Measurements from ENCODE around the gene CD27. TPM values are rescaled to one million over a fixed set of nuclear protein-coding genes. Genes with fewer than 3 reads are reported as not detected.

The CD27 gene
- total and polyA plus RNA-seq, 9 of the 15 experiments (the other 6 are each of a cell fraction or from before 2014, with no cell fraction given): 0.24 TPM; not detected in 8

- no TSS peak for BruUV-seq (replicated peaks)
- no peak for ATAC-seq
- ChIA-PET POLR2A (interaction anchor here (0.9 to 1.8 kb wide), 5 partner anchors 9 to 80 kb away, joined by 3 to 4 read pairs (median 4); partner anchors contain the start of gene VAMP1), CTCF (ENCODE audit: low intra/inter-chr PET ratio) (no interaction called here)
- H3K27ac ChIP-seq (ENCODE audit: extremely low read depth, low read depth, low read length): no peak overlapping the region
- 50% methylated on average over 1 of the region's 2 CpGs for WGBS (ENCODE audit: insufficient coverage, low coverage, missing lambda C conversion rate)
- DNase-seq (ENCODE audit: extremely low read depth in 1 of 4, low spot score in 3 of 4): no peak
- TF ChIP-seq ZMIZ1 (IDR thresholded peaks at IDR 0.05; ENCODE audit: low read depth in 2 of 2, low read length in 2 of 2) (no peak), GTF2E2 (tag; IDR thresholded peaks at IDR 0.05) (no peak), CEBPG (CRISPR knock-in tag; IDR thresholded peaks at IDR 0.05) (no peak), CEBPG (tag; conservative IDR thresholded peaks at IDR 0.05 in 1 of 2, IDR thresholded peaks at IDR 0.05 in 1 of 2) (no peak), TOE1 (IDR thresholded peaks at IDR 0.05; ENCODE audit: borderline replicate concordance) (no peak), TOE1 (CRISPR knock-in tag; IDR thresholded peaks at IDR 0.05; ENCODE audit: borderline replicate concordance, low read depth) (no peak), ZFP91 (CRISPR knock-in tag; IDR thresholded peaks at IDR 0.05) (no peak), ZNF316 (IDR thresholded peaks at IDR 0.05) (no peak), KDM4B (IDR thresholded peaks at IDR 0.05; ENCODE audit: borderline replicate concordance in 2 of 2, low read depth in 1 of 2) (no peak), HDGF (IDR thresholded peaks at IDR 0.05) (no peak), NFE2 (IDR thresholded peaks at IDR 0.05; ENCODE audit: low read depth) (no peak)
- no peaks in the 10 kb centered on the region for H4K20me1 ChIP-seq (replicated peaks; ENCODE audit: control insufficient read depth, insufficient read depth, low read length)
- H3K9me3 ChIP-seq (replicated peaks; ENCODE audit: control insufficient read depth, insufficient read depth, low read depth, low read length): no peaks in the 10 kb centered on the region
- H3K27me3 ChIP-seq (ENCODE audit: control insufficient read depth in 2 of 2, insufficient read depth in 2 of 2, low read length in 2 of 2): no peaks in the 10 kb centered on the region
- H3K36me3 ChIP-seq (ENCODE audit: control insufficient read depth, insufficient read depth, low read length): 0 out of 3 replicates have a peak, but pooled peaks cover 5% of the 10 kb centered on the region
- in situ Hi-C loops (cut with MboI) (loop anchor here (25.0 kb wide), 1 partner anchor 397 kb away; no protein-coding TSS in a partner anchor), intact Hi-C loops (cut with micrococcal nuclease) (no loop called here)
- H3K4me3 ChIP-seq: no peak overlapping the region
- no peaks in the 10 kb centered on the region for H3K4me1 ChIP-seq (replicated peaks in 1 of 2; ENCODE audit: control insufficient read depth in 2 of 2, insufficient read depth in 2 of 2, low read length in 2 of 2)
- H2AFZ ChIP-seq (ENCODE audit: low read depth, low read length): no peak overlapping the region
- no peak for FAIRE-seq
- H3K9ac ChIP-seq (ENCODE audit: insufficient read depth in 1 of 2, low read depth in 2 of 2, low read length in 2 of 2): peak overlapping the region in 1 of 2 experiments; percentile 26; a peak in 1 of 4 replicates
- no peaks in the 10 kb centered on the region for H3K79me2 ChIP-seq (ENCODE audit: control insufficient read depth, insufficient read depth, low read length)
- H3K9me1 ChIP-seq (ENCODE audit: control insufficient read depth, insufficient read depth, low read length): no peaks in the 10 kb centered on the region
- H3K4me2 ChIP-seq (ENCODE audit: insufficient read depth, low read length): no peak overlapping the region
These were observed 14.2 kb downstream of the CD27 start for GRCh38 chr12:6459004-6459337.

Data from K562 (cell line).